Astrocyte (in vitro differentiated cells and primary cell): ENCODE results near the gene LRRIQ3. TPM values are rescaled to one million over a fixed set of nuclear protein-coding genes. Genes with fewer than 3 reads are reported as not detected.

Source experiments
- DNase-seq: peaks from one replicate; pipeline ENCODE4 v3.0.0-alpha.2; 2010; ENCODE audit warnings: low read depth
- FAIRE-seq: peaks from 2 replicates; lab custom pipeline; 2011; peaks lifted over from hg19 to GRCh38; lab: Jason Lieb, UNC
- H2AFZ ChIP-seq: 2 replicates; pipeline ENCODE4 v1.6.0; 2012; ENCODE audit warnings: low read depth, low read length, inconsistent platforms
- H3K27ac ChIP-seq: 2 replicates; pipeline ENCODE4 v1.5.1; 2011; ENCODE audit warnings: low read depth, low read length, inconsistent platforms
- H3K27me3 ChIP-seq: 2 replicates; pipeline ENCODE4 v1.6.0; 2011; ENCODE audit warnings: low read length, inconsistent platforms; ENCODE audit not compliant: insufficient read depth
- H3K36me3 ChIP-seq: 2 replicates; pipeline ENCODE4 v1.5.1; 2011; ENCODE audit warnings: low read length, inconsistent platforms; ENCODE audit not compliant: insufficient read depth
- H3K4me1 ChIP-seq: 2 replicates; pipeline ENCODE4 v1.5.1; 2011; ENCODE audit warnings: low read length, inconsistent platforms; ENCODE audit not compliant: insufficient read depth
- H3K4me2 ChIP-seq: 2 replicates; pipeline ENCODE4 v1.6.0; 2012; ENCODE audit warnings: low read length, inconsistent platforms
- H3K4me3 ChIP-seq: 2 replicates; pipeline ENCODE4 v1.5.1; 2011; ENCODE audit warnings: low read depth, mild to moderate bottlenecking, low read length, inconsistent platforms; ENCODE audit not compliant: insufficient read depth
- H3K79me2 ChIP-seq: 2 replicates; pipeline ENCODE4 v1.6.0; 2012; ENCODE audit warnings: mild to moderate bottlenecking, low read length, inconsistent platforms; ENCODE audit not compliant: insufficient read depth
- H3K9ac ChIP-seq: 2 replicates; pipeline ENCODE4 v1.6.0; 2012; ENCODE audit warnings: mild to moderate bottlenecking, low read length, inconsistent platforms
- H3K9me3 ChIP-seq: 2 replicates; pipeline ENCODE4 v1.5.1; 2012; ENCODE audit warnings: low read depth, mild to moderate bottlenecking, low read length, inconsistent platforms; ENCODE audit not compliant: insufficient read depth
- H4K20me1 ChIP-seq: 2 replicates; pipeline ENCODE4 v1.6.0; 2012; ENCODE audit warnings: low read length, inconsistent platforms; ENCODE audit not compliant: insufficient read depth
- H3K27ac Mint-ChIP-seq: one replicate; pipeline ENCODE4 v1.8.0; 2021; ENCODE audit warnings: mild to moderate bottlenecking, mixed read lengths; ENCODE audit not compliant: unreplicated experiment
- H3K27me3 Mint-ChIP-seq: one replicate; pipeline ENCODE4 v1.8.0; 2021; ENCODE audit warnings: low read depth, mixed read lengths; ENCODE audit not compliant: unreplicated experiment
- H3K36me3 Mint-ChIP-seq: one replicate; pipeline ENCODE4 v1.8.0; 2021; ENCODE audit warnings: low read depth, mixed read lengths; ENCODE audit not compliant: unreplicated experiment
- H3K4me1 Mint-ChIP-seq: one replicate; pipeline ENCODE4 v1.8.0; 2021; ENCODE audit warnings: low read depth, mixed read lengths; ENCODE audit not compliant: unreplicated experiment
- H3K4me3 Mint-ChIP-seq: one replicate; pipeline ENCODE4 v1.8.0; 2021; ENCODE audit warnings: mild to moderate bottlenecking, moderate library complexity, mixed read lengths; ENCODE audit not compliant: unreplicated experiment
- H3K9me3 Mint-ChIP-seq: one replicate; pipeline ENCODE4 v1.8.0; 2021; ENCODE audit warnings: mild to moderate bottlenecking, mixed read lengths; ENCODE audit not compliant: unreplicated experiment
- EZH2 ChIP-seq: IDR thresholded peaks from 2 replicates; pipeline ENCODE4 v1.6.1; 2012; ENCODE audit warnings: mild to moderate bottlenecking, low read length, inconsistent platforms; ENCODE audit not compliant: insufficient read depth
- total RNA-seq: library from RNA; stranded (reverse); gene quantifications from 2 replicates; pipeline ENCODE4 v1.2.1, GENCODE V29; 2021
- TF ChIP-seq, protein P1 (sequence below): IDR thresholded peaks from 2 replicates; pipeline ENCODE4 v1.5.1; 2011; ENCODE audit warnings: low read depth, mild to moderate bottlenecking, inconsistent platforms, low read length, moderate library complexity; ENCODE audit not compliant: insufficient read depth

LRRIQ3 gene
- total RNA-seq, 1 donor from 2014 or later = 0.52 TPM

DNA sequence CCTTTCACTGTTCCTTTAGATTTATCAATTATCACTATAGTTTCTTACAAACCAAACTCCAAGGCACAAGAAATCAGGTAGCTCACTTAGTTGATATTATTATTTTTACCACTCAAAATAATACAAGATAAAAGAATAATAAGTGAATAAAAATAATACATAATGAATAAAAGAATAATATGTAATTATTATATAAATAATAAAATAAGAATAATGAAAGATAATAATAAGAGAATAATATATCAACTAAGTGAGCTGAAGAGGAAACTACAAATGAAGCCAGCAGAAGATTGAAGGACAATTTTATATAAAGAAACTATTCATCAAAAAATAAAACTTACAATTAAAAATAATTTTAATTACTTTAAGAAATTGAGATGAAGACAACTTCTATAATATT, 90.6 kb downstream of the LRRIQ3 start:
- no peaks in the 10 kb centered on the region for H3K4me1 ChIP-seq
- DNase-seq = no peak
- H3K27ac Mint-ChIP-seq = no peak overlapping the region
- H3K4me2 ChIP-seq = no peak overlapping the region
- H3K4me1 Mint-ChIP-seq = no peaks in the 10 kb centered on the region
- no peaks in the 10 kb centered on the region for H3K27me3 ChIP-seq
- no peak overlapping the region for H3K9ac ChIP-seq
- TF ChIP-seq EZH2 = no peak
- TF ChIP-seq, protein P1, sequence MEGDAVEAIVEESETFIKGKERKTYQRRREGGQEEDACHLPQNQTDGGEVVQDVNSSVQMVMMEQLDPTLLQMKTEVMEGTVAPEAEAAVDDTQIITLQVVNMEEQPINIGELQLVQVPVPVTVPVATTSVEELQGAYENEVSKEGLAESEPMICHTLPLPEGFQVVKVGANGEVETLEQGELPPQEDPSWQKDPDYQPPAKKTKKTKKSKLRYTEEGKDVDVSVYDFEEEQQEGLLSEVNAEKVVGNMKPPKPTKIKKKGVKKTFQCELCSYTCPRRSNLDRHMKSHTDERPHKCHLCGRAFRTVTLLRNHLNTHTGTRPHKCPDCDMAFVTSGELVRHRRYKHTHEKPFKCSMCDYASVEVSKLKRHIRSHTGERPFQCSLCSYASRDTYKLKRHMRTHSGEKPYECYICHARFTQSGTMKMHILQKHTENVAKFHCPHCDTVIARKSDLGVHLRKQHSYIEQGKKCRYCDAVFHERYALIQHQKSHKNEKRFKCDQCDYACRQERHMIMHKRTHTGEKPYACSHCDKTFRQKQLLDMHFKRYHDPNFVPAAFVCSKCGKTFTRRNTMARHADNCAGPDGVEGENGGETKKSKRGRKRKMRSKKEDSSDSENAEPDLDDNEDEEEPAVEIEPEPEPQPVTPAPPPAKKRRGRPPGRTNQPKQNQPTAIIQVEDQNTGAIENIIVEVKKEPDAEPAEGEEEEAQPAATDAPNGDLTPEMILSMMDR = no peak
- no peaks in the 10 kb centered on the region for H3K36me3 Mint-ChIP-seq
- no peak overlapping the region for H3K4me3 Mint-ChIP-seq
- no peaks in the 10 kb centered on the region for H4K20me1 ChIP-seq
- no peaks in the 10 kb centered on the region for H3K27me3 Mint-ChIP-seq
- FAIRE-seq = no peak
- H3K9me3 ChIP-seq = no peaks in the 10 kb centered on the region
- H3K4me3 ChIP-seq = no peak overlapping the region
- no peaks in the 10 kb centered on the region for H3K36me3 ChIP-seq
- H3K27ac ChIP-seq = no peak overlapping the region
- H2AFZ ChIP-seq = no peak overlapping the region
- no peaks in the 10 kb centered on the region for H3K79me2 ChIP-seq
- no peaks in the 10 kb centered on the region for H3K9me3 Mint-ChIP-seq

DNA sequence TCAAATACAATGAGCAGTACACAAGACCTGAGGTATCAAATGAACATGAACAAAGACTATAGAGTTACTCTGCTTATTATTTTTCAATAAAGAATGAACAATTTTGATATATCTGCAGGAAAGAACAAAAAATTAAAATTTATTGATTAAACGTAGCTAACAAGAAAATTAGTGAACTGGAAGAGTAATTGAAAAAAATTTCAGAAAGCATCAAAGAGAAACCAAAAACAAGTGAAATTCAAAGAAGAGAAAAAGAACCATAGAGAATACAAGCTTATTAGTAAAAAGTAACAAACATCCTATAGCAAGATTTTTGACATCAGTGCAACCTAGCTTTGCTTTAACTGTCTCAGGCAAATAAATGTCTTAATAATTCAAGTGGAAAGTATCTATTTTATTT, 106.6 kb downstream of the LRRIQ3 start:
- Histone ChIP-seq H3K9me3 (no peaks in the 10 kb centered on the region), H3K4me1 (no peaks in the 10 kb centered on the region), H4K20me1 (no peaks in the 10 kb centered on the region), H3K27me3 (no peaks in the 10 kb centered on the region), H3K9ac (no peak overlapping the region), H3K27ac (no peak overlapping the region), H3K4me2 (no peak overlapping the region), H2AFZ (no peak overlapping the region), H3K36me3 (no peaks in the 10 kb centered on the region), H3K4me3 (no peak overlapping the region), H3K79me2 (no peaks in the 10 kb centered on the region)
- no peaks in the 10 kb centered on the region for H3K4me1 Mint-ChIP-seq
- TF ChIP-seq EZH2 = no peak
- TF ChIP-seq, protein P1 = no peak
- no peaks in the 10 kb centered on the region for H3K36me3 Mint-ChIP-seq
- no peak overlapping the region for H3K27ac Mint-ChIP-seq
- H3K9me3 Mint-ChIP-seq = peaks cover 3% of the 10 kb centered on the region
- no peaks in the 10 kb centered on the region for H3K27me3 Mint-ChIP-seq
- DNase-seq (no peak), FAIRE-seq (no peak)
- no peak overlapping the region for H3K4me3 Mint-ChIP-seq

DNA sequence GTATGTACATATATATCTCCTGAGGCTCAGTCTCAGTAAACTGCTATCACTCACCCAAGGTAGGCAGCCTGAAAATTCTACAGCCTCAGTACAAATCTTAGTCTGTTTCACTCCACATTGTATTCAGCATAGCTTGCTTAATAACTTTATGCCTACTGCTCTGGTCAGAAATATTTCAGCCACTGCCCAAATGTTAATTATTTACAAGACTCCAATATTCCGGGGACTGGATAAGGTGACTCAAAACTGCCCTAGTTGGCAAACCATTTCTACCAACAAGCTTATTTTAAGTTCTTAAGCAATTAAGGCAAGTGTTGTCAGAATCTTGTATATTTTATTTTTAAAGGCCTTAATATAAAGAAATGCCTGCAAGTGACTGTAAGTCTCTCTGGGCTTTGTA, 114.8 kb downstream of the LRRIQ3 start:
- H3K4me3 ChIP-seq = no peak overlapping the region
- H3K27ac ChIP-seq = no peak overlapping the region
- DNase-seq (no peak), FAIRE-seq (no peak)
- no peak overlapping the region for H3K4me3 Mint-ChIP-seq
- no peak for TF ChIP-seq EZH2
- TF ChIP-seq, protein P1 = no peak
- H3K27me3 ChIP-seq = no peaks in the 10 kb centered on the region
- H3K36me3 ChIP-seq = no peaks in the 10 kb centered on the region
- no peaks in the 10 kb centered on the region for H3K4me1 ChIP-seq
- H3K9ac ChIP-seq = no peak overlapping the region
- H4K20me1 ChIP-seq = no peaks in the 10 kb centered on the region
- no peaks in the 10 kb centered on the region for H3K9me3 Mint-ChIP-seq
- no peak overlapping the region for H3K27ac Mint-ChIP-seq
- no peaks in the 10 kb centered on the region for H3K36me3 Mint-ChIP-seq
- H3K79me2 ChIP-seq = no peaks in the 10 kb centered on the region
- no peaks in the 10 kb centered on the region for H3K9me3 ChIP-seq
- H3K4me1 Mint-ChIP-seq = no peaks in the 10 kb centered on the region
- no peak overlapping the region for H2AFZ ChIP-seq
- H3K27me3 Mint-ChIP-seq = no peaks in the 10 kb centered on the region
- H3K4me2 ChIP-seq = no peak overlapping the region
